ENCODE measurements around the gene ZDHHC18.

- TF ChIP-seq ZNF335 (tag by site-specific recombination; conservative IDR thresholded peaks at IDR 0.05) (peak; percentile 71), ZNF18 (tag by site-specific recombination; IDR thresholded peaks at IDR 0.05) (no peak), ZNF302 (tag by site-specific recombination; IDR thresholded peaks at IDR 0.05; ENCODE audit: low read depth) (no peak), CTCF (tag by site-specific recombination; IDR thresholded peaks at IDR 0.05) (peak; percentile 76), ZNF639 (tag by site-specific recombination; IDR thresholded peaks at IDR 0.05) (peak; percentile 39; the same call in 1 of the 2 replicates), ZNF274 (IDR thresholded peaks at IDR 0.05; ENCODE audit: low read length) (no peak), ZNF274 (tag by site-specific recombination; IDR thresholded peaks at IDR 0.05; ENCODE audit: borderline replicate concordance) (no peak), ZBTB20 (tag by site-specific recombination; IDR thresholded peaks at IDR 0.05) (peak; percentile 85; the same call in 1 of the 2 replicates), ZNF747 (tag by site-specific recombination; IDR thresholded peaks at IDR 0.05) (no peak), ZBTB44 (tag by site-specific recombination; IDR thresholded peaks at IDR 0.05) (peak; percentile 5), SALL2 (tag by site-specific recombination; IDR thresholded peaks at IDR 0.05; ENCODE audit: borderline replicate concordance) (no peak), ZNF175 (tag by site-specific recombination; IDR thresholded peaks at IDR 0.05) (no peak), GFI1B (tag by site-specific recombination; IDR thresholded peaks at IDR 0.05) (no peak), ZBTB11 (tag by site-specific recombination; conservative IDR thresholded peaks at IDR 0.05; ENCODE audit: low read depth) (peak; percentile 51; the same call in 1 of the 2 replicates), ZNF23 (tag by site-specific recombination; IDR thresholded peaks at IDR 0.05; ENCODE audit: borderline replicate concordance) (no peak)
These were observed 38.4 kb downstream of the ZDHHC18 start for GRCh38 chr1:26864610-26865480.

All from HEK293 (cell line).